HepG2 (cell line): ENCODE measurements around the gene NDRG2. TPM values are rescaled to one million over a fixed set of nuclear protein-coding genes. Genes with fewer than 3 reads are reported as not detected.

Experiments
- ATM ChIP-seq: fragments of 450-650 bp; IDR thresholded peaks from 2 replicates; pipeline ENCODE4 v1.7.1; 2017; ENCODE audit warnings: mild to moderate bottlenecking, borderline replicate concordance
- CBX2 ChIP-seq, 2 experiments: fragments of 200-600 bp in 1 of 2; sonication (generic); formaldehyde crosslinking in 1 of 2; IDR thresholded peaks; 2 replicates each; pipeline versions ENCODE4 v1.7.0 to v1.8.1; 2018 to 2022; ENCODE audit warnings: low read depth in 2 of 2, low read length in 1 of 2, mild to moderate bottlenecking in 1 of 2, missing genetic modification reagents in 1 of 2
- DRAP1 ChIP-seq: IDR thresholded peaks from 2 replicates; pipeline ENCODE4 v1.6.1; 2016; ENCODE audit warnings: missing genetic modification reagents, missing compliant biosample characterization
- MEF2D ChIP-seq: sonication (generic); formaldehyde crosslinking; IDR thresholded peaks from 2 replicates; pipeline ENCODE4 v1.5.1; 2020; ENCODE audit warnings: mild to moderate bottlenecking, missing genetic modification reagents
- SALL2 ChIP-seq: sonication (generic); formaldehyde crosslinking; IDR thresholded peaks from 2 replicates; pipeline ENCODE4 v1.8.1; 2023; ENCODE audit warnings: mild to moderate bottlenecking, missing genetic modification reagents, inconsistent platforms
- SRY ChIP-seq: sonication (generic); formaldehyde crosslinking; IDR thresholded peaks from 2 replicates; pipeline ENCODE4 v1.8.0; 2022; ENCODE audit warnings: mild to moderate bottlenecking, missing genetic modification reagents
- STAT6 ChIP-seq: sonication (generic); formaldehyde crosslinking; IDR thresholded peaks from 2 replicates; pipeline ENCODE4 v1.4.0; 2020; ENCODE audit warnings: missing genetic modification reagents, mild to moderate bottlenecking, borderline replicate concordance
- TGIF2 ChIP-seq: IDR thresholded peaks from 2 replicates; pipeline ENCODE4 v1.6.1; 2016; ENCODE audit warnings: control low read depth, missing compliant biosample characterization
- TOE1 ChIP-seq: sonication (generic); formaldehyde crosslinking; IDR thresholded peaks from 2 replicates; pipeline ENCODE4 v1.4.0; 2020; ENCODE audit warnings: mild to moderate bottlenecking, missing genetic modification reagents
- TOPORS ChIP-seq: sonication (generic); formaldehyde crosslinking; IDR thresholded peaks from 2 replicates; pipeline ENCODE4 v1.8.0; 2023; ENCODE audit warnings: mild to moderate bottlenecking, missing genetic modification reagents
- YEATS2 ChIP-seq: sonication (generic); formaldehyde crosslinking; IDR thresholded peaks from 2 replicates; pipeline ENCODE4 v1.4.0; 2020; ENCODE audit warnings: missing genetic modification reagents, borderline replicate concordance
- ZBTB38 ChIP-seq: sonication (generic); formaldehyde crosslinking; IDR thresholded peaks from 2 replicates; pipeline ENCODE4 v1.5.1; 2020; ENCODE audit warnings: mild to moderate bottlenecking, missing genetic modification reagents
- ZNF431 ChIP-seq: sonication (generic); formaldehyde crosslinking; IDR thresholded peaks from 2 replicates; pipeline ENCODE4 v1.9.0; 2022; ENCODE audit warnings: missing genetic modification reagents, low read depth, mild to moderate bottlenecking, borderline replicate concordance
- ZNF883 ChIP-seq: sonication (generic); formaldehyde crosslinking; IDR thresholded peaks from 2 replicates; pipeline ENCODE4 v1.5.1; 2020; ENCODE audit warnings: mild to moderate bottlenecking, missing genetic modification reagents; ENCODE audit errors: not compliant biosample characterization
- ZSCAN12 ChIP-seq: sonication (generic); formaldehyde crosslinking; IDR thresholded peaks from 2 replicates; pipeline ENCODE4 v1.9.0; 2021; ENCODE audit warnings: mild to moderate bottlenecking, missing genetic modification reagents
- polyA plus RNA-seq, 8 experiments: library from polyadenylated mRNA; depleted of rRNA in 3 of 8; stranded (reverse) in 7 of 8; unstranded in 1 of 8; fragments of >200 nt; fragmentation: Illumina TruSeq in 4 of 8; extraction: Trizol in 4 of 8; gene quantifications; 2 replicates each; pipeline versions ENCODE4 v1.2.1 to v1.2.3, GENCODE V29; 2011 to 2016; ENCODE audit warnings: low read depth in 4 of 8, missing spikeins in 1 of 8, mixed read lengths in 1 of 8; ENCODE audit not compliant: insufficient read depth in 1 of 8
- total RNA-seq, 5 experiments: library from RNA; depleted of rRNA; stranded (reverse); fragments of >200 nt; fragmentation: Illumina TruSeq; extraction: Trizol; gene quantifications; 2 replicates each; pipeline ENCODE4 v1.2.3, GENCODE V29; 2016; ENCODE audit warnings: low read depth in 1 of 5
- TF ChIP-seq, protein P1 (sequence below): sonication (generic); formaldehyde crosslinking; IDR thresholded peaks from 2 replicates; pipeline ENCODE4 v1.4.0; 2020; ENCODE audit warnings: mild to moderate bottlenecking, missing genetic modification reagents
- TF ChIP-seq, protein P2 (sequence below): sonication (generic); formaldehyde crosslinking; IDR thresholded peaks from one replicate; pipeline ENCODE4 v1.5.1; 2020; ENCODE audit warnings: mild to moderate bottlenecking, missing genetic modification reagents; ENCODE audit errors: not compliant biosample characterization

The NDRG2 gene
- total and polyA plus RNA-seq, 2 of the 13 experiments (the other 11 are each of a cell fraction or from before 2014, with no cell fraction given), result 27.2 to 189 TPM

DNA sequence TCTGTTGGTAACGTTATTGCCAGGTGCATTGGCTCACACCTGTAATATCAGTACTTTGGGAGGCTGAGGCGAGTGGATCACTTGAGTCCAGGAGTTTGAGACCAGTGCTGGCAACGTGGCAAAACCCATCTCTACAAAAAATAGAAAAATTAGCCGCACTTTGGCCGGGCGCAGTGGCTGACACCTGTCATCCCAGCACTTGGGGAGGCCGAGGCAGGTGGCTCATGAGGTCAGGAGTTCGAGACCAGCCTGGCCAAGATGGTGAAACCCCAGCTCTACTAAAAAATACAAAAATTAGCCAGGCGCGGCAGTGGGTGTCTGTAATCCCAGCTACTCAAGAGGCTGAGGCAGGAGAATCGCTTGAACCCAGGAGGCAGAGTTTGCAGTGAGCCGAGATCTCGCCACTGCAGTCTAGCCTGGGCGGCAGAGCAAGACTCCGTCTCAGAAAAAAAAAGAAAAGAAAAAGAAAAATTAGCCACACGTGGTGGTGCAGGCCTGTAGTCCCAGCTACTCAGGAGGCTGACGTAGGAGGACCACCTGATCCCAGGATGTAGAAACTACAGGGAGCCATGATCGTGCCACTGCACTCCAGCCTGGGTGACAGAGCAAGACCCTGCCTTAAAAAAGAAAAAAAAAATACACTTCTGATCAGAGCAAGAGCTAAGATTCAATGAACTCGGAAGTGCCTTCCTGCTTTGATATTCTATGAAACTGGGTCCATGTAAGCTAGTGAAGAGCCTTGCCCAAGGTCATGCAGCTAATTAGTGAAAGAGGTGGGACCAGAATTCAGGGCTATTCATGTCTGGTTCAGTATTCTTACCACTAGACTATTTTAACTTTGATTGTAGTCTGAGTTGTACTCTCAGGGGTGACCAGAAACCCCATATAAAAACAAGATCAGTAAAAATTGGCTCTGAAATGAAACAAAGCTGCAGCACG lies 28.6 kb upstream of the NDRG2 start (continued):
- TF ChIP-seq SRY (CRISPR knock-in tag) (peak; percentile 47; the same call in 1 of the 2 replicates), ZSCAN12 (CRISPR knock-in tag) (no peak), ATM (no peak), ZNF431 (no peak), TGIF2 (no peak), ZBTB38 (CRISPR knock-in tag) (peak; percentile 83; the same call in 1 of the 2 replicates), ZNF883 (no peak), SALL2 (CRISPR knock-in tag) (no peak), CBX2 (IDR thresholded peaks at IDR 0.05; ENCODE audit: low read depth, low read length) (no peak), CBX2 (CRISPR knock-in tag; IDR thresholded peaks at IDR 0.05; ENCODE audit: low read depth) (no peak), DRAP1 (CRISPR knock-in tag) (no peak), TOE1 (no peak), MEF2D (CRISPR knock-in tag) (no peak), STAT6 (CRISPR knock-in tag) (0 out of 2 replicates have a peak, but pooled peaks have one; percentile 1), YEATS2 (CRISPR knock-in tag) (no peak), TOPORS (no peak)
- TF ChIP-seq, protein P1, sequence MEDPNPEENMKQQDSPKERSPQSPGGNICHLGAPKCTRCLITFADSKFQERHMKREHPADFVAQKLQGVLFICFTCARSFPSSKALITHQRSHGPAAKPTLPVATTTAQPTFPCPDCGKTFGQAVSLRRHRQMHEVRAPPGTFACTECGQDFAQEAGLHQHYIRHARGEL, result no peak
- TF ChIP-seq, protein P2, sequence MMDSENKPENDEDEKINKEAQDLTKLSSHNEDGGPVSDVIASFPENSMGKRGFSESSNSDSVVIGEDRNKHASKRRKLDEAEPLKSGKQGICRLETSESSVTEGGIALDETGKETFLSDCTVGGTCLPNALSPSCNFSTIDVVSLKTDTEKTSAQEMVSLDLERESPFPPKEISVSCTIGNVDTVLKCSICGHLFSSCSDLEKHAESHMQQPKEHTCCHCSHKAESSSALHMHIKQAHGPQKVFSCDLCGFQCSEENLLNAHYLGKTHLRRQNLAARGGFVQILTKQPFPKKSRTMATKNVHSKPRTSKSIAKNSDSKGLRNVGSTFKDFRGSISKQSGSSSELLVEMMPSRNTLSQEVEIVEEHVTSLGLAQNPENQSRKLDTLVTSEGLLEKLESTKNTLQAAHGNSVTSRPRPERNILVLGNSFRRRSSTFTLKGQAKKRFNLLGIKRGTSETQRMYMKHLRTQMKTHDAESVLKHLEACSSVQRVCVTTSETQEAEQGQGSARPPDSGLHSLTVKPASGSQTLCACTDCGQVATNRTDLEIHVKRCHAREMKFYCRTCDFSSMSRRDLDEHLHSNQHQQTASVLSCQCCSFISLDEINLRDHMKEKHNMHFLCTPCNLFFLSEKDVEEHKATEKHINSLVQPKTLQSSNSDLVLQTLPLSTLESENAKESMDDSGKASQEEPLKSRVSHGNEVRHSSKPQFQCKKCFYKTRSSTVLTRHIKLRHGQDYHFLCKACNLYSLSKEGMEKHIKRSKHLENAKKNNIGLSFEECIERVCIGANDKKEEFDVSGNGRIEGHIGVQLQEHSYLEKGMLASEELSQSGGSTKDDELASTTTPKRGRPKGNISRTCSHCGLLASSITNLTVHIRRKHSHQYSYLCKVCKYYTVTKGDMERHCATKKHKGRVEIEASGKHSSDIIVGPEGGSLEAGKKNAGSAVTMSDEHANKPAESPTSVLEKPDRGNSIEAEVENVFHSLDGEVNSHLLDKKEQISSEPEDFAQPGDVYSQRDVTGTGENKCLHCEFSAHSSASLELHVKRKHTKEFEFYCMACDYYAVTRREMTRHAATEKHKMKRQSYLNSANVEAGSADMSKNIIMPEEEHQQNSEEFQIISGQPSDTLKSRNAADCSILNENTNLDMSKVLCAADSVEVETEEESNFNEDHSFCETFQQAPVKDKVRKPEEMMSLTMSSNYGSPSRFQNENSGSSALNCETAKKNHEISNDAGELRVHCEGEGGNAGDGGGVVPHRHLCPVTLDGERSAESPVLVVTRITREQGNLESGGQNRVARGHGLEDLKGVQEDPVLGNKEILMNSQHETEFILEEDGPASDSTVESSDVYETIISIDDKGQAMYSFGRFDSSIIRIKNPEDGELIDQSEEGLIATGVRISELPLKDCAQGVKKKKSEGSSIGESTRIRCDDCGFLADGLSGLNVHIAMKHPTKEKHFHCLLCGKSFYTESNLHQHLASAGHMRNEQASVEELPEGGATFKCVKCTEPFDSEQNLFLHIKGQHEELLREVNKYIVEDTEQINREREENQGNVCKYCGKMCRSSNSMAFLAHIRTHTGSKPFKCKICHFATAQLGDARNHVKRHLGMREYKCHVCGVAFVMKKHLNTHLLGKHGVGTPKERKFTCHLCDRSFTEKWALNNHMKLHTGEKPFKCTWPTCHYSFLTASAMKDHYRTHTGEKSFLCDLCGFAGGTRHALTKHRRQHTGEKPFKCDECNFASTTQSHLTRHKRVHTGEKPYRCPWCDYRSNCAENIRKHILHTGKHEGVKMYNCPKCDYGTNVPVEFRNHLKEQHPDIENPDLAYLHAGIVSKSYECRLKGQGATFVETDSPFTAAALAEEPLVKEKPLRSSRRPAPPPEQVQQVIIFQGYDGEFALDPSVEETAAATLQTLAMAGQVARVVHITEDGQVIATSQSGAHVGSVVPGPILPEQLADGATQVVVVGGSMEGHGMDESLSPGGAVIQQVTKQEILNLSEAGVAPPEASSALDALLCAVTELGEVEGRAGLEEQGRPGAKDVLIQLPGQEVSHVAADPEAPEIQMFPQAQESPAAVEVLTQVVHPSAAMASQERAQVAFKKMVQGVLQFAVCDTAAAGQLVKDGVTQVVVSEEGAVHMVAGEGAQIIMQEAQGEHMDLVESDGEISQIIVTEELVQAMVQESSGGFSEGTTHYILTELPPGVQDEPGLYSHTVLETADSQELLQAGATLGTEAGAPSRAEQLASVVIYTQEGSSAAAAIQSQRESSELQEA, result no peak
